Thoracic aorta (tissue), 2 donors: ENCODE measurements around the gene TRIM72. TPM values are rescaled to one million over a fixed set of nuclear protein-coding genes. Genes with fewer than 3 reads are reported as not detected.

ENCODE experiments used
- ATAC-seq: fragments of 150-250 bp; one replicate; pipeline ENCODE4 v1.8.0; 2017; ENCODE audit warnings: low read depth; ENCODE audit not compliant: insufficient number of reproducible peaks, low FRiP score
- DNase-seq: peaks from one replicate; pipeline ENCODE4 v3.0.0-alpha.2; 2020; ENCODE audit warnings: low spot score
- H3K27ac ChIP-seq, 2 donors: fragments of 200-600 bp; sonication (generic); 1 replicate in 1 of 2; 2 replicates in 1 of 2; pipeline ENCODE4 v1.5.1; 2016; ENCODE audit warnings: mild to moderate bottlenecking in 2 of 2, moderate library complexity in 2 of 2
- H3K27me3 ChIP-seq: fragments of 200-600 bp; sonication (generic); replicated peaks from 2 replicates; pipeline ENCODE4 v1.6.0; 2016; ENCODE audit warnings: mild to moderate bottlenecking; ENCODE audit not compliant: insufficient read depth
- H3K36me3 ChIP-seq: fragments of 200-600 bp; sonication (generic); one replicate; pipeline ENCODE4 v1.5.1; 2016
- H3K4me1 ChIP-seq, 2 donors: fragments of 200-600 bp; sonication (generic); 1 replicate in 1 of 2; 2 replicates in 1 of 2; pipeline versions ENCODE4 v1.5.1 to v1.6.0; 2016; ENCODE audit warnings: low read depth in 2 of 2, mild to moderate bottlenecking in 1 of 2; ENCODE audit not compliant: control insufficient read depth in 1 of 2
- H3K4me3 ChIP-seq: fragments of 200-600 bp; sonication (generic); 2 replicates; pipeline ENCODE4 v1.5.1; 2016; ENCODE audit warnings: mild to moderate bottlenecking
- H3K9me3 ChIP-seq: fragments of 200-600 bp; sonication (generic); 2 replicates; pipeline ENCODE4 v1.5.1; 2016
- CTCF ChIP-seq: fragments of 200-600 bp; sonication (generic); IDR thresholded peaks from one replicate; pipeline ENCODE4 v1.5.1; 2019; ENCODE audit warnings: antibody characterized with exemption
- total RNA-seq, 2 donors: library from RNA; depleted of rRNA; stranded (reverse); fragments of >200 nt; gene quantifications; one replicate each; pipeline versions ENCODE4 v1.1.0 to v1.2.3, GENCODE V29; 2016

The TRIM72 gene
- total RNA-seq, 2 donors from 2014 or later, result 0.07 TPM; not detected in 1

GRCh38 chr16:31183432-31184428 is 30.2 kb upstream of the TRIM72 start:
- Histone ChIP-seq H3K4me1 (peaks cover 25 to 37% of the 10 kb centered on the region in 2 donors), H3K36me3 (peaks cover 57% of the 10 kb centered on the region), H3K27ac (no peak overlapping the region), H3K4me3 (no peak overlapping the region), H3K27me3 (no peaks in the 10 kb centered on the region), H3K9me3 (no peaks in the 10 kb centered on the region)
- DNase-seq, result no peak
- TF ChIP-seq CTCF, result no peak
- no peak for ATAC-seq

- Histone ChIP-seq H3K4me3 (no peak overlapping the region), H3K4me1 (peaks cover 21 to 30% of the 10 kb centered on the region in 2 donors), H3K9me3 (no peaks in the 10 kb centered on the region), H3K27me3 (no peaks in the 10 kb centered on the region), H3K27ac (no peak overlapping the region), H3K36me3 (peaks cover 68% of the 10 kb centered on the region)
- DNase-seq, result no peak
- TF ChIP-seq CTCF, result no peak
- ATAC-seq, result no peak
These were observed 29.0 kb upstream of the TRIM72 start for GRCh38 chr16:31184888-31185287.

GRCh38 chr16:31185339-31185738 is 28.6 kb upstream of the TRIM72 start:
- Histone ChIP-seq H3K27ac (no peak overlapping the region), H3K36me3 (peaks cover 73% of the 10 kb centered on the region), H3K4me3 (no peak overlapping the region), H3K9me3 (no peaks in the 10 kb centered on the region), H3K4me1 (peaks cover 21 to 30% of the 10 kb centered on the region in 2 donors), H3K27me3 (no peaks in the 10 kb centered on the region)
- DNase-seq (no peak), ATAC-seq (no peak)
- no peak for TF ChIP-seq CTCF

GRCh38 chr16:31186176-31186575 is 27.7 kb upstream of the TRIM72 start:
- Histone ChIP-seq H3K36me3 (peaks cover 80% of the 10 kb centered on the region), H3K4me1 (peaks cover 21 to 29% of the 10 kb centered on the region in 2 donors)
- no peak for DNase-seq

More at GRCh38 chr16:31186176-31186575, 27.7 kb upstream of the TRIM72 start:
- Histone ChIP-seq H3K4me3 (no peak overlapping the region), H3K27ac (no peak overlapping the region), H3K27me3 (no peaks in the 10 kb centered on the region), H3K9me3 (no peaks in the 10 kb centered on the region)
- TF ChIP-seq CTCF, result no peak
- ATAC-seq, result no peak
